Karpas-422 (cell line): ENCODE results near the gene MALL. TPM values are rescaled to one million over a fixed set of nuclear protein-coding genes. Genes with fewer than 3 reads are reported as not detected.
A peak's percentile ranks its signal among the peaks of the same experiment; 100 is the strongest.
"Not testable (repeated sequence)": the region's sequence is repeated elsewhere in the genome, so short reads cannot be mapped to it uniquely, and the experiment has no call there.

Experiments used
- DNase-seq: peaks from one replicate; pipeline ENCODE4 v3.0.0-alpha.2; 2015
- H2AFZ ChIP-seq: fragments of 200-600 bp; sonication (generic); 2 replicates; pipeline ENCODE4 v1.6.1; 2014; ENCODE audit warnings: antibody characterized with exemption, low read length, mixed read lengths
- H3K27ac ChIP-seq: fragments of 200-600 bp; sonication (generic); 2 replicates; pipeline ENCODE4 v1.5.1; 2014; ENCODE audit warnings: mild to moderate bottlenecking, low read length, moderate library complexity
- H3K27me3 ChIP-seq: fragments of 200-600 bp; sonication (generic); 2 replicates; pipeline ENCODE4 v1.6.1; 2014; ENCODE audit warnings: low read length, mixed read lengths
- H3K36me3 ChIP-seq: fragments of 200-600 bp; sonication (generic); 2 replicates; pipeline ENCODE4 v1.6.1; 2014; ENCODE audit warnings: low read length, mixed read lengths; ENCODE audit not compliant: insufficient read depth
- H3K4me1 ChIP-seq: fragments of 200-600 bp; sonication (generic); 2 replicates; pipeline ENCODE4 v1.6.1; 2014; ENCODE audit warnings: mild to moderate bottlenecking, low read length, mixed read lengths
- H3K4me2 ChIP-seq: fragments of 200-600 bp; sonication (generic); 2 replicates; pipeline ENCODE4 v1.6.1; 2014; ENCODE audit warnings: low read length, low read depth, mild to moderate bottlenecking; ENCODE audit not compliant: poor library complexity, severe bottlenecking
- H3K4me3 ChIP-seq: fragments of 200-600 bp; sonication (generic); 2 replicates; pipeline ENCODE4 v1.5.1; 2014; ENCODE audit warnings: mild to moderate bottlenecking, antibody characterized with exemption, low read length, mixed read lengths
- H3K79me2 ChIP-seq: fragments of 200-600 bp; sonication (generic); 2 replicates; pipeline ENCODE4 v1.6.1; 2014; ENCODE audit warnings: mild to moderate bottlenecking, low read length, mixed read lengths
- H3K9ac ChIP-seq: fragments of 200-600 bp; sonication (generic); 2 replicates; pipeline ENCODE4 v1.6.0; 2014; ENCODE audit warnings: low read length
- H3K9me2 ChIP-seq: fragments of 200-600 bp; sonication (generic), shearing (Covaris generic); replicated peaks from 2 replicates; pipeline ENCODE4 v1.6.0; 2014; ENCODE audit warnings: mild to moderate bottlenecking, low read length, moderate library complexity; ENCODE audit not compliant: insufficient read depth
- H3K9me3 ChIP-seq: fragments of 300-700, 200-600 bp; sonication (generic); 2 replicates; pipeline ENCODE4 v1.6.1; 2014; ENCODE audit warnings: low read length, mixed read lengths
- H4K20me1 ChIP-seq: fragments of 200-600 bp; sonication (generic); 2 replicates; pipeline ENCODE4 v1.6.1; 2014; ENCODE audit warnings: mild to moderate bottlenecking, antibody characterized with exemption, low read length, low read depth; ENCODE audit not compliant: insufficient read depth
- total RNA-seq: library from RNA; depleted of rRNA; stranded (reverse); fragments of >200 nt; shearing (Covaris generic); gene quantifications from 2 replicates; pipeline ENCODE4 v1.2.3, GENCODE V29; 2014; ENCODE audit warnings: low replicate concordance

Gene MALL
- total RNA-seq, 1 experiment from 2014 or later, result not detected

DNA sequence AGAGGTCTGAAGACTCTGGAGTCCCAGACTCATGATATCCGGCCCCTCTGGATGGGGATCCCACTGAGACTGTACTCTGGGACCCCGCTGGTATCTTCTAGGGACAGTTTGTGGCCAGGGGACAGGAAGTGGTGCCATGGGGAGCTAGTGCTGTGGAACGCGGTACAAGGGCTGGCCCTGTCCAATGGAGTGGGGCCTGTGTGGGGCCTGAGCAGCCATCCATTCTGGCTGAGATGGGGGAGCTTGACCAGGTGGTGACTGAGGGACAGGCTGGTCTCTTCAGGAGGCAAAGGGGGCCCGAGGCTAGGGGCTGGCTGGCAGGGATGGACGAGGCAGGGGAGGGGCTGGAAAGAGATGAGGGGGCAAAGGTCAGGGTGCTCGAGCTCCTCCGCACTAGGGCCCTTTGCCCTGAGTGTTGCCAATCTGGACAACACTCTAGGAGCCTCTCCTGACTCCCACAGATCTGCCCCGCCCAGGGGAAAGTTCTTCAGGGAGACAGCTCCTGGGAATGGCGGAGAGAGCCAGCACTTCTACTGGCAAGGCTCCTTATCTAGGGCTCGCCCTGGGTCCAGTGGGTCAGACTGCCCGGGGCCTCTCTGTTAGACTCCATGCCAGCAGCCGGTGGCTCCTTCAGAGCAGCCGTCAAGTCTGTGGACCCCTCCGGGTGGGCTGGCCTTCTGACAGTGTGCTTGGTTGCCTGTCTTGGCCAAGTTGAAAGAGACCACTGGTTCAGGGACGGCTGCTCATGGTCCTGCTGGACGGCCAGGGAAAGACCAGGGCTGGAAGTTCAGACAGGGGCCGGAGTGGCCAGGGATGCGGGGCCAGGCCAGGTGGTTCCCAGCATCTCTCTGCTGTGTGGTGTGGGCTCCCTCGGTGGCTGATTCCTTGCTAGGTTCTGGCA, 12.3 kb downstream of the MALL start:
- H3K4me2 ChIP-seq, result no peak overlapping the region
- H4K20me1 ChIP-seq, result no peaks in the 10 kb centered on the region
- no peaks in the 10 kb centered on the region for H3K9me3 ChIP-seq
- peak; percentile 1 for DNase-seq
- H3K79me2 ChIP-seq, result no peaks in the 10 kb centered on the region
- H2AFZ ChIP-seq, result no peak overlapping the region
- no peak overlapping the region for H3K4me3 ChIP-seq
- H3K27me3 ChIP-seq, result no peaks in the 10 kb centered on the region
- H3K36me3 ChIP-seq, result no peaks in the 10 kb centered on the region
- no peaks in the 10 kb centered on the region for H3K9me2 ChIP-seq
- no peak overlapping the region for H3K27ac ChIP-seq
- H3K4me1 ChIP-seq, result no peaks in the 10 kb centered on the region
- H3K9ac ChIP-seq, result no peak overlapping the region

GRCh38 chr2:110101901-110102803, 13.5 kb downstream of the MALL start:
- H3K4me1 ChIP-seq, result no peaks in the 10 kb centered on the region
- H3K9me2 ChIP-seq, result no peaks in the 10 kb centered on the region
- H3K36me3 ChIP-seq, result no peaks in the 10 kb centered on the region
- H2AFZ ChIP-seq, result no peak overlapping the region
- H3K27me3 ChIP-seq, result no peaks in the 10 kb centered on the region
- H3K27ac ChIP-seq, result no peak overlapping the region
- no peaks in the 10 kb centered on the region for H3K9me3 ChIP-seq
- no peak for DNase-seq
- no peak overlapping the region for H3K4me3 ChIP-seq
- no peak overlapping the region for H3K9ac ChIP-seq
- no peaks in the 10 kb centered on the region for H3K79me2 ChIP-seq
- no peaks in the 10 kb centered on the region for H4K20me1 ChIP-seq
- H3K4me2 ChIP-seq, result no peak overlapping the region

- no peaks in the 10 kb centered on the region for H3K4me1 ChIP-seq
- no peaks in the 10 kb centered on the region for H3K9me3 ChIP-seq
- no peak overlapping the region for H2AFZ ChIP-seq
- no peak overlapping the region for H3K4me3 ChIP-seq
- no peaks in the 10 kb centered on the region for H3K79me2 ChIP-seq
- H3K27ac ChIP-seq, result no peak overlapping the region
- H4K20me1 ChIP-seq, result no peaks in the 10 kb centered on the region
- H3K27me3 ChIP-seq, result no peaks in the 10 kb centered on the region
- no peak for DNase-seq
- no peak overlapping the region for H3K9ac ChIP-seq
- H3K9me2 ChIP-seq, result no peaks in the 10 kb centered on the region
- H3K36me3 ChIP-seq, result no peaks in the 10 kb centered on the region
- H3K4me2 ChIP-seq, result no peak overlapping the region
These were observed 14.3 kb downstream of the MALL start for GRCh38 chr2:110101280-110101844.

DNA sequence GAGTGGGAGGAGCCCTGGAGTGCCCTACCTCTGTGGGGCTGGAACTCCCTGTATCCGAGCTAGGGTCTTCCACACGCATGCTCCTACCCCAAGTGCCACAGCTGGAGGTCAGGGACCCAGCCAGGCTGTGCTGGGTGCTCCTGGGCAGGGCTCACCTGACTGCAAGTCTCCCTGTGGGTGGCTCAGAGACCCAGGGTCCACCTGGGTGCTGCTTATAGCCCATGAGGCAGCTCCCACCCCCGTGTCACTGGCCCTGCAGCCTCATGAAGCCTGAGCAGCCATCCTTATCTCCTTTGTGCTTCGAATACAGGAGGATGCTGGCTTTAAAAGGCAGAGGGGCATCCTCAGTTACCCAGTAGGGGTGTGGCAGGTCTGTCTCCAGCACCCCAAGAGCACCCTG, 14.7 kb downstream of the MALL start:
- not testable (repeated sequence) for H3K27me3 ChIP-seq, H3K36me3 ChIP-seq, DNase-seq, H3K9me3 ChIP-seq, H3K9me2 ChIP-seq, H3K4me2 ChIP-seq, H3K9ac ChIP-seq, H3K4me3 ChIP-seq, H3K4me1 ChIP-seq, H4K20me1 ChIP-seq, H3K79me2 ChIP-seq, H3K27ac ChIP-seq, H2AFZ ChIP-seq

- Histone ChIP-seq H3K4me3 (no peak overlapping the region), H4K20me1 (no peaks in the 10 kb centered on the region), H3K4me1 (no peaks in the 10 kb centered on the region), H3K9me3 (no peaks in the 10 kb centered on the region), H3K4me2 (no peak overlapping the region), H3K9ac (no peak overlapping the region), H3K9me2 (no peaks in the 10 kb centered on the region), H3K79me2 (no peaks in the 10 kb centered on the region), H3K27ac (no peak overlapping the region), H2AFZ (no peak overlapping the region), H3K36me3 (no peaks in the 10 kb centered on the region), H3K27me3 (no peaks in the 10 kb centered on the region)
- DNase-seq, result no peak
These were observed 15.1 kb downstream of the MALL start for GRCh38 chr2:110100480-110100879.

GRCh38 chr2:110099471-110100225, 16.0 kb downstream of the MALL start:
- DNase-seq, result no peak
- no peaks in the 10 kb centered on the region for H3K79me2 ChIP-seq
- H3K36me3 ChIP-seq, result no peaks in the 10 kb centered on the region
- H3K9me3 ChIP-seq, result no peaks in the 10 kb centered on the region
- no peak overlapping the region for H3K4me2 ChIP-seq
- H3K9ac ChIP-seq, result no peak overlapping the region
- H3K4me3 ChIP-seq, result no peak overlapping the region
- no peaks in the 10 kb centered on the region for H4K20me1 ChIP-seq
- no peaks in the 10 kb centered on the region for H3K27me3 ChIP-seq
- H3K4me1 ChIP-seq, result no peaks in the 10 kb centered on the region
- H2AFZ ChIP-seq, result no peak overlapping the region
- H3K27ac ChIP-seq, result no peak overlapping the region
- H3K9me2 ChIP-seq, result no peaks in the 10 kb centered on the region

DNA sequence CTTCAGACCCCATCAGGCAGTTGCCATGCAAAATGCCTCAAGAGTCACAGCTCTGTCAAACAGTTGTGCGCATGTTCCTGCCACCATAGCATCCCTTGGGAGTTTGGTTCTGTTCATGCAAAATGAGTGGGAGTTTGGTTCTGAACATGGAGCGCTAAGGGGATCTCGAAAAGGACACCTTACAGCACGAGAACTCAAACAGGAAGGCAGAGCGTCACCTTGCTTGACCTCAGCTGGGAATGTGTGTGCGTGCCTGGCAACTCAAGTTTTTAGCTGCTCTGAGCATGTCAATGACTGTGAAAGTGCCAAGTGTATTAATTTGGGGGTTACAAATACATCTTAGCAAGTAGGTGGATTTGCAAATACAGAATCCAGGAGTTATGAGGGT, 16.6 kb downstream of the MALL start:
- DNase-seq, result no peak
- Histone ChIP-seq H3K27me3 (no peaks in the 10 kb centered on the region), H2AFZ (no peak overlapping the region), H4K20me1 (no peaks in the 10 kb centered on the region), H3K4me1 (no peaks in the 10 kb centered on the region), H3K79me2 (no peaks in the 10 kb centered on the region), H3K9me3 (no peaks in the 10 kb centered on the region), H3K9me2 (no peaks in the 10 kb centered on the region), H3K9ac (no peak overlapping the region), H3K36me3 (no peaks in the 10 kb centered on the region), H3K4me2 (no peak overlapping the region), H3K4me3 (no peak overlapping the region), H3K27ac (no peak overlapping the region)
